Measurements from ENCODE around the gene EAPP. TPM values are rescaled to one million over a fixed set of nuclear protein-coding genes. Genes with fewer than 3 reads are reported as not detected.

The EAPP gene
- total and polyA plus RNA-seq, 2 of the 13 experiments (the other 11 are each of a cell fraction or from before 2014, with no cell fraction given): 68.7 to 110 TPM

- TF ChIP-seq NFE2L2 (IDR thresholded peaks at IDR 0.05; ENCODE audit: low read length): peak; percentile 44; the same call in 1 of the 2 replicates
- TF ChIP-seq E2F1 (CRISPR knock-in tag; IDR thresholded peaks at IDR 0.05): peak; percentile 96
- TF ChIP-seq ZHX1 (CRISPR knock-in tag; IDR thresholded peaks at IDR 0.05; ENCODE audit: low read depth): peak; percentile 97
- peak; percentile 65 for TF ChIP-seq TEAD2 (CRISPR knock-in tag; IDR thresholded peaks at IDR 0.05)
- no peak for TF ChIP-seq GPBP1L1 (CRISPR knock-in tag; IDR thresholded peaks at IDR 0.05)
- peak; percentile 98 for TF ChIP-seq HOXA5 (CRISPR knock-in tag; IDR thresholded peaks at IDR 0.05)
- peak; percentile 94 for TF ChIP-seq ZNF441 (CRISPR knock-in tag; IDR thresholded peaks at IDR 0.05; ENCODE audit: borderline replicate concordance)
- peak; percentile 97; the same call in 1 of the 2 replicates for TF ChIP-seq ZFP91 (CRISPR knock-in tag; IDR thresholded peaks at IDR 0.05; ENCODE audit: borderline replicate concordance)
- TF ChIP-seq ZNF280D (CRISPR knock-in tag; IDR thresholded peaks at IDR 0.05): peak; percentile 93
- no peak; the same call in 1 of the 2 replicates for TF ChIP-seq TBP (CRISPR knock-in tag; IDR thresholded peaks at IDR 0.05)
- TF ChIP-seq MEF2D (CRISPR knock-in tag; IDR thresholded peaks at IDR 0.05): peak; percentile 97
- peak; percentile 98 for TF ChIP-seq MED1 (CRISPR knock-in tag; IDR thresholded peaks at IDR 0.05)
- peak; percentile 93 for TF ChIP-seq EHMT2 (IDR thresholded peaks at IDR 0.05; ENCODE audit: borderline replicate concordance, low read depth, low read length)
- TF ChIP-seq RARA (CRISPR knock-in tag; IDR thresholded peaks at IDR 0.05): peak; percentile 79
- TF ChIP-seq AKAP8 (CRISPR knock-in tag; IDR thresholded peaks at IDR 0.05): peak; percentile 91; the same call in 1 of the 2 replicates
- TF ChIP-seq ERF (CRISPR knock-in tag; IDR thresholded peaks at IDR 0.05): peak; percentile 99
- TF ChIP-seq TRIM22 (IDR thresholded peaks at IDR 0.05): no peak
- TF ChIP-seq HCFC1 (IDR thresholded peaks at IDR 0.05; ENCODE audit: low read depth, low read length): peak; percentile 66; the same call in 1 of the 2 replicates
Measured at GRCh38 chr14:34539407-34540180, at the start of gene EAPP (continued).
